ENCODE data around the gene CLIC3. TPM values are rescaled to one million over a fixed set of nuclear protein-coding genes. Genes with fewer than 3 reads are reported as not detected.
"Not testable (repeated sequence)": the region's sequence is repeated elsewhere in the genome, so short reads cannot be mapped to it uniquely, and the experiment has no call there.

Gene CLIC3
- total RNA-seq, 1 donor: 2.5 TPM

- H3K79me2 ChIP-seq (ENCODE audit: insufficient read depth, low read length): not testable (repeated sequence)
Observed at GRCh38 chr9:137004285-137004684, 7.9 kb upstream of the CLIC3 start.

GRCh38 chr9:137002646-137003041 lies 6.3 kb upstream of the CLIC3 start:
- no peaks in the 10 kb centered on the region for H3K9me3 ChIP-seq (ENCODE audit: low read depth, low read length)
- no peak overlapping the region for H3K27ac ChIP-seq (ENCODE audit: low read depth, low read length)
- H3K36me3 ChIP-seq (ENCODE audit: insufficient read depth, low read length): no peaks in the 10 kb centered on the region
- no peak overlapping the region for H2AFZ ChIP-seq (ENCODE audit: low read length)
- no peak for TF ChIP-seq CTCF (IDR thresholded peaks at IDR 0.05; ENCODE audit: extremely low read depth, low read depth, low read length)
- H3K4me1 ChIP-seq (ENCODE audit: insufficient read depth, low read length): peaks cover 18% of the 10 kb centered on the region
- no peak overlapping the region for H3K4me2 ChIP-seq (ENCODE audit: insufficient read depth, low read length)
- H3K79me2 ChIP-seq (ENCODE audit: insufficient read depth, low read length): no peaks in the 10 kb centered on the region
- H3K4me3 ChIP-seq (ENCODE audit: insufficient read depth, low read length): no peak overlapping the region
- DNase-seq (ENCODE audit: insufficient read length, low spot score, missing footprints): no peak
- H3K27me3 ChIP-seq (ENCODE audit: insufficient read depth, low read length): no peaks in the 10 kb centered on the region
- H4K20me1 ChIP-seq (ENCODE audit: insufficient read depth, low read length): no peaks in the 10 kb centered on the region

More at GRCh38 chr9:137004285-137004684, 7.9 kb upstream of the CLIC3 start:
- not testable (repeated sequence) for DNase-seq (ENCODE audit: insufficient read length, low spot score, missing footprints); H3K9me3 ChIP-seq (ENCODE audit: low read depth, low read length); H2AFZ ChIP-seq (ENCODE audit: low read length); H3K4me3 ChIP-seq (ENCODE audit: insufficient read depth, low read length); H3K27me3 ChIP-seq (ENCODE audit: insufficient read depth, low read length); H3K27ac ChIP-seq (ENCODE audit: low read depth, low read length); H3K36me3 ChIP-seq (ENCODE audit: insufficient read depth, low read length); H3K4me2 ChIP-seq (ENCODE audit: insufficient read depth, low read length); H4K20me1 ChIP-seq (ENCODE audit: insufficient read depth, low read length)
- TF ChIP-seq CTCF (IDR thresholded peaks at IDR 0.05; ENCODE audit: extremely low read depth, low read depth, low read length): peak; percentile 31
- peaks cover 17% of the 10 kb centered on the region for H3K4me1 ChIP-seq (ENCODE audit: insufficient read depth, low read length)

- Histone ChIP-seq H3K4me2 (ENCODE audit: insufficient read depth, low read length) (no peak overlapping the region), H3K36me3 (ENCODE audit: insufficient read depth, low read length) (no peaks in the 10 kb centered on the region), H4K20me1 (ENCODE audit: insufficient read depth, low read length) (no peaks in the 10 kb centered on the region), H3K79me2 (ENCODE audit: insufficient read depth, low read length) (no peaks in the 10 kb centered on the region), H3K27ac (ENCODE audit: low read depth, low read length) (no peak overlapping the region), H3K4me3 (ENCODE audit: insufficient read depth, low read length) (no peak overlapping the region), H3K4me1 (ENCODE audit: insufficient read depth, low read length) (peaks cover 23% of the 10 kb centered on the region), H3K27me3 (ENCODE audit: insufficient read depth, low read length) (no peaks in the 10 kb centered on the region), H2AFZ (ENCODE audit: low read length) (no peak overlapping the region), H3K9me3 (ENCODE audit: low read depth, low read length) (no peaks in the 10 kb centered on the region)
- no peak for TF ChIP-seq CTCF (IDR thresholded peaks at IDR 0.05; ENCODE audit: extremely low read depth, low read depth, low read length)
- DNase-seq (ENCODE audit: insufficient read length, low spot score, missing footprints): no peak
Observed at GRCh38 chr9:137001857-137002645, 5.7 kb upstream of the CLIC3 start.

- peak; percentile 97 for DNase-seq (ENCODE audit: insufficient read length, low spot score, missing footprints)
- H3K36me3 ChIP-seq (ENCODE audit: insufficient read depth, low read length): no peaks in the 10 kb centered on the region
- no peaks in the 10 kb centered on the region for H4K20me1 ChIP-seq (ENCODE audit: insufficient read depth, low read length)
- no peak for TF ChIP-seq CTCF (IDR thresholded peaks at IDR 0.05; ENCODE audit: extremely low read depth, low read depth, low read length)
- H3K27me3 ChIP-seq (ENCODE audit: insufficient read depth, low read length): no peaks in the 10 kb centered on the region
- H3K4me3 ChIP-seq (ENCODE audit: insufficient read depth, low read length): no peak overlapping the region
- peak overlapping the region; percentile 48 for H3K27ac ChIP-seq (ENCODE audit: low read depth, low read length)
- H3K4me1 ChIP-seq (ENCODE audit: insufficient read depth, low read length): peaks cover 35% of the 10 kb centered on the region
- no peaks in the 10 kb centered on the region for H3K9me3 ChIP-seq (ENCODE audit: low read depth, low read length)
- H3K79me2 ChIP-seq (ENCODE audit: insufficient read depth, low read length): no peaks in the 10 kb centered on the region
- peak overlapping the region; percentile 85 for H2AFZ ChIP-seq (ENCODE audit: low read length)
- H3K4me2 ChIP-seq (ENCODE audit: insufficient read depth, low read length): peak overlapping the region; percentile 53
Observed at GRCh38 chr9:137000177-137000930, 4.0 kb upstream of the CLIC3 start.
